HG03139 (cell line): ENCODE data around the gene PROK2.

Experiments used
- ATAC-seq: cut with Tn5 transposase; IDR thresholded peaks from one replicate; pipeline ENCODE4 v1.9.1; 2021; ENCODE audit not compliant: unreplicated experiment

Gene PROK2

DNA sequence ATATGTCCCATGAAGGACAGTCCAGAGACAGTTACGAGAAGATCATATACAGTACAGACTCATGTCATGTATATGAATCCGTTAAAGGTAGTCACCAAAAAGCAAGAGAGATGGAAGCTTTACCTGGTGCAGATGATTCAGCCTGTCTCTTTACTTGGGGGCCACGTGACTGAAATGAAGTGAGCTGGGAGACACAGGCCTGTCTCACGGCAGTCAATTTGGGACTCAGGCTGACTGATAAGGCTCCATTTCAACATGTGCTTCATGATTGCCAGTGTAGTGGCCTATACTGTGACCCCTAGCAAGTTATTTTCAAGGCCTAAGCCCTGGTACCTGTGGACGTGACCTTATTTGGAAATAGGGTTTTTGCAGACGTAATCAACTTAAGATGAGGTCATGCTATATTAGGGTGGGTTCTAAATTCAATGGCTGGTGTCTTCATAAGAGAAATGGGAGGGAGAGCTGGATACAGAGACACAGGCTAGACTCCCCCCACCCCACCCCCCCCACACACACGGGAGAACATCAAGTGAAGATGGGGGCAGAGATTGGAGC is 3.0 kb upstream of the PROK2 start:
- no peak for ATAC-seq

DNA sequence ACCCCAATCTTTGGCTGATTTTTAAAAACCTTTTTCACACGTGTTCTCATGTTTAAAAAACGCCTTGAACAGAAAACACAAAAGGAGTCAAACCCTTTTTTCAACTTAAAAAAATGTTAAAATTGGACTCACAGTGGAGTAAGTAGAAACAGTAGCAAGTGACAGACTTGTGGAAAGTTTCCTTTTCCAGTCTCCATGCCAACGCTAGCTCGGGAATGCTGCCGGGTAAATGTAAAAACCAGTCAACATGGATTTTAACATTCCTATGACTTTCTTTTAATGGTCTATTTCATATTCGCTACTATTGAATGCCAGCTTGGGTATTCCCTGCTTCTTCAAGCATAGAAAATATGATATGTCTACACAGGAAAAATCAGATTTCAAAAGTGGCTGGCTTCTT is 1.6 kb upstream of the PROK2 start:
- ATAC-seq = no peak

DNA sequence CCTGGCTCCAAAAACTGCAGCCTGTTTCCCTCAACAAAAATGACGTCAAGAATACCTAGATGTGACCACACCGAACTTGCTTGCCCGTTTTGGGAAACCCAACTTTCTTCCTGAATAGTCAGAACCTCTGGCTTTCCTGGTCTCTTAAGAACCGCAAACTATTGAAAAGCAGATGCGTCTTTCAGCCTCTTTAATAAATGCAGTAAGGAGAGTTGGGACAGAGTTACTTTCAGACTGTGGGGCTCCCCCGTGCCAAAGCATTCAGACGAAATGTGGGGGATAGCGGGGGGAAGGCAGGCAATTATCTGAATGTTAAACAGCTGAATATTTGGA is 1.2 kb upstream of the PROK2 start:
- ATAC-seq = no peak

DNA sequence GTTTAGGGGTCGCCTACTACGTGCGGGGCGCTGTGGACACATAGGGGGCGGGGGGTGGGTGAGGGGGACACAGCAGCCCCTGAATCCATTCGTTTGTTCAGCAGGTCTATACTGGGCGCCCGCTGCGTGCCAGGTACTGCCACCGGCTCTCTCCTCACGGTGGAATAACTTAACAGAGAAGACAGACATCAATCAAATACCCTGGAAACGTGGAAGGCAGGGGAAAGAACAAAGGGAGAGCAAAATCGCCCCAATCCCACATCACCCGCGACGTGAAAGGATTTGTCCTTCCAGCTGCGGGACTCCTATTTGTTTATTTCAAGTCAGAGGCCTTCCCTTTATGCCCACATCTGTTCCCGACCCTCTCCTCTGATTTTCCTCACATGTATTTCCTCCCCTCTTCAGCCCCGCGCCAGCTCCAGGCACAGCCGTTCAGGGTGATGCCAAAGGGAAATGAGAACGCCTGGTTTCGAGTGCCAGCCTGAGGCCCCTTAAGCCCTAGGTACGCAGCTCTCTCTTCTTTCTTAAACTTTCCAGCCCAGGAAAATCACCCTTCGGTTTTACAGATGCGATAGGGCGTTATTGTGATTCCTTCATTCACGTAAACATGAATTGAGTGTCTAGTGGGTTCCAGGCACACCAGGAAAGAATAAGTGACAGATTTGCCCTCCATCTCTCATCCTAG is 726 bp upstream of the PROK2 start:
- no peak for ATAC-seq

DNA sequence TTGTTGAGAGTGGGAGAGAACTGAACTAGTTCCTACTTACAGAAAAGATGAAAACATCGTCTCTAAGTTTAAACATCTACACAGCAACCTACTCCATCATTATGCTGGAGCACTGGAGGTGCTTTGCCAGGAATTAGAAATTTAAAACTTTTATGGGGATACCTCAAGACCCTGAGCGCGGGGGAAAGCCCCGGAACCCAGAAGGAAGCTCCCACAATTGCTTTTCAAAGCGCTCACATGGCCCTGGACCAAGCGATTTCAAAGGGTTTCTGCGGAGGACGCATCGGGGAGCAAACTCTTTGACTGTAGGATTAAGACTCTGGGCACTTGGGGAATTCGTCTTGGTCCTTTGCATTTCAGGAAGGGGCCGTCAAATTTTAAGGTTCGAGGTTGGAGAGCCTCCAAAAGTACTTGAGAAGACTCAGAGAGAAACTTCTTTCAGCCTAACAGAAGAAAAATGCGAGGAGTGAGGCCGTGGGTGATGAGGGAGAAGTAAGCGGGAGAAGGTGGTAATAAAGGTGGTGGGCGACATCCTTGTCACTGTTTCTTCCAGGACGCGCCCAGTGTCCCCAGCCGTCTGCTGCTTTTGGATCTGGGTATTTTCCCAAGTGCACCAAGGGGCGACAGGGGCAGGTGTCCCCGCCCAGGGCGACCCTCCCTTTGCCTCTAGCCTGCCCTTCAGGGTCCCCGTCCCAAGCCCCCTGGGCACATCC is 591 bp downstream of the PROK2 start:
- ATAC-seq = no peak

DNA sequence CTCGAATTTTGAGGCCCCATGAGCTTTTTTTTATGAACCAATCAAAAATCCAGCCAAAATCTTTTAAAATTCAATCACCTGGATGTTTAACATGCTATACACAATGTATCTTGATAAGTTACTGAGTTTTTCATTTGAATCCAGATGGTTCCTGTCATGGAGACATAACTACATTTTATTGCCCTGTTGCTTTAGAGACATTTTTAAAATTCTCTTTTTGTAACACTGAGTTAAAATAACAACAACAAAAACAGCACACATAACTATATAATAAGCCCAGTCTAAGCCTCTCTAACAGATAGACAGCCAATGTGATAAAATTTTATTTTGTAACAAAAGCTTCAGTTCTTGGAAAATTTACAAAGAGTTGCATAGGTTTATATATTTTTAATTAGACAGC is 1.8 kb downstream of the PROK2 start:
- no peak for ATAC-seq

DNA sequence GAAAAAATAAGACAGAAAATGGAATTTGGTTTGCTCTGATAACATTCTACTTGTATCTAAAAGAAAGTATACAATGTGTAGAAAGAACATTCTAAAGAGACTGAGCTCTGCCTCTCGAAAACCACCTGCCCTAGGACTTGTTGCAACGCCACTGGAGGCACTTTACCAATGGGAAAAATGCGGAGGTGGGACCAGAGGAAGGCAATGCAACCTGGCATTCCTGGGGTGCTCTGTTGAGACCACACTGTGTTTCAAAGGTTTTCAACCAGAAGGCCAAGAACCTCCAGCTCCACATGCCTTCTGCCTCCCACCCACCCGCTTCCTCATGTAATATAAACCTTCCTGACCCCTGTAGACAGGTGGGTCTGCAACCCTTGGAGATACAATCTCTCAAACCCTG is 4.5 kb downstream of the PROK2 start:
- ATAC-seq = no peak

DNA sequence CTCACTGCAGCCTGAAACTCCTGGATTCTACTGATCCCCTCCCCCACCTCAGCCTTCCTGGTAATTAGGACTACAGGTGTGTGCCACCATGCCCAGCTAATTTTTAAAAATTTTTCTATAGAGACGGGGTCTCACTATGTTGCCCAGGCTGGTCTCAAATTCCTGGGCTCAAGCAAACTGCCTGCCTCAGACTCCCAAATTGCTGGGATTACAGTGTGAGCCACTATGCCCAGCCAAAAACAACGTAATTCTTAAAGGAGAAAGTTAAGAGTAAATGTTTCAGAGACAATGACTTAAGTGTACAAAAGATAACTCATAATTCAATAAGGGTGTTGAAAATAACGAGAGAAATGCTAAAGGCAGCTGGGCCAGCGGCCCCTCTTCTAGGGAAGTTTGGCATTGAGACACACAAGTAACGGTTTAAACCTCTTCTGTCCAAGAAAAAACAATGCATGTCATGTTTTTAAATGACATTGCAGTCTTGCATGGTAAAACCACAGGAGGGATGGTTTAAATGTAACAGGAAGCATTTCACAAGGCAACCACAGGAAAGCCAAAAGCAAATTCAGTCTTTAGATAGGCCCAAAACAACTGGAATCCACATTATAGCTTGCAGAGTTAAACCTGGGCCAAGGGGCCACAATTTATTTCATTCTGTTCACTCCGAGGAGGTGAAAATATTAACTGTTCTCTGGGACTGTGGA is 5.1 kb downstream of the PROK2 start:
- no peak for ATAC-seq

DNA sequence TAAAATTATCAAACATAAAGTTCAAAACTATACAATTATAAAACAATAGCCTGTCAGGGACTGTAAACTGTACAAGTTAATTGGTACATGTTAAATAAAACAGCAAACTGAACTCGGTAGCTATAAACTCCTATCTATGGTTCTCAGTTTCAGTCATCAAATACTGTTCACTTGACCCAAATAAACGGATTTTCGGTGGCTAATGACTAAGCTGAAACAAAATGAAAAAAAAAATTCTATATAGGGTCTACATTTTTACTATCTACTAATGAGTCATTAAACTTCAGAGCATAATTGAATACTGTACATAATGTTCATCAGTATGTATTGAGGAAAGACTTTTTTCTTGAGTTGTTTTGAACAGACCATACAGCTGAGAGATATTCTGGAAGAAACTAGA is 6.6 kb downstream of the PROK2 start:
- no peak for ATAC-seq

DNA sequence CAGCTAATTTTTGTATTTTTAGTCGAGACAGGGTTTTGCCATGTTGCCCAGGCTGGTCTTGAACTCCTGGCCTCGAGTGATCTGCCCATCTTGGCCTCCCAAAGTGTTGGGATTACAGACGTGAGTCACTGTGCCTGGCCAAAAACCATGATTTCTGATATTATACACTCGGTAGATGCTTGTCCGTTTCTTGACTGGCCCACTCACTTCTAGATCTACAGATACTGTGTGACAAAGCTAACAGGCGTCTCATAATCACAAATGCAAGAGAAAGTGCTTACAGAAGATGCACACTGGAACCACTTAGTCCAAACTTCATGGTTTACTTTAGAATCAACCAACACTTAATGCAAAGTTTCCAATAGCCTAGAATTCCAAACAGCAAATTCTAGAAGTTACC is 8.4 kb downstream of the PROK2 start:
- ATAC-seq = no peak

DNA sequence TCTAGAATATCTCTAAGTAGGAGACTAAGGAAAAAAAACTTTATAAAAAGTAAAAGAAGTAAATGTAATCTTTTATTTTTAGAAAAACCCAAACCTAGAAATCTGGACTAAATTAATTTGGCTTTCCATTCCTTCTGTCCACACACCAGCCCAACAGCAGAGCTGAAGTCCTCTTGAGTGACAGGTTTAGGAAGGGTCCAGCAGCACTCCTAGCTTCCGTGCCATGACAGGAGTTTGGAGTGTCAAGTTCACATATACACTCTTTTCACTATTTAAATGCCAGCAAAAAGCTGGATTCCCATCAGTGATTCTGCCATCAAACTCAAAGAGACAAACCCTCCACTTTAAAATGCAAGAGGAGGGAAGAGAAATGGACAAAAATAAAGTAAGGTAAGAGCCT is 13.1 kb downstream of the PROK2 start:
- ATAC-seq = no peak

DNA sequence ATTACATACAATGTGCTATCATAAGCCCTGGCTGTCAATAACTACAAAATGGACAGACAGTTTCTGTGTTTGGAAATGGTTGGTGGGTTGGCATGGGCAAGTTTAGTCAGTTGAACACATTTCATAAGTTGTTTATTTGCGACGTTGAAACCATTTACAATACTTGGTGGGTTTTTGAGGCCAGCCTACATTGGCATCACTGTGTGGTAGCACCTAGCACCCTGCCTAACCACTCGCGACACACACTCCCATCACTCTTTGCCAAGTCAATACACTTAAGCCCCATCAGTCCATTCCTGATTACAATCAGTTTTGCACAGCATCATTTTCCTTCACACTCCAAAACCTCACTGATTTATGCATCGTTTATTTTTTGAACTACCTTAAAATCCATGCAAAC is 13.8 kb downstream of the PROK2 start:
- no peak for ATAC-seq

DNA sequence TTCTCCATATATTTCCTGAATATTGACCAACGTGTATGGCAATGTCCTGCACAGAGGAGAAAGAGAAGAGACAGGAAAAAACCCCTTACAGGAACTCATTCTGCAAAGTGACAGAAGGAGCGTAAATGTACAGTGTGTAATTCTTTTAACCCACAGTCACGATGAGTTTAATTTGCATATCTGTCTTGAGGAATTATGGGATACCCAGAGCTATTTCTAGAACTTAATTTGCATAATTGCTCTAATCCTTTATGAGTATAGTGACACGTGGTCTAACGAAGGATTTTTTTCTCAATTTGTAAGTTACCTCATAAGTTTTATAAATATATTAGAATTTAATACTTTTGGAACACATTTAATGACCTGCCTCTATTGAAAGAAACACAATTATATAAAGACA is 21.5 kb downstream of the PROK2 start:
- no peak for ATAC-seq

DNA sequence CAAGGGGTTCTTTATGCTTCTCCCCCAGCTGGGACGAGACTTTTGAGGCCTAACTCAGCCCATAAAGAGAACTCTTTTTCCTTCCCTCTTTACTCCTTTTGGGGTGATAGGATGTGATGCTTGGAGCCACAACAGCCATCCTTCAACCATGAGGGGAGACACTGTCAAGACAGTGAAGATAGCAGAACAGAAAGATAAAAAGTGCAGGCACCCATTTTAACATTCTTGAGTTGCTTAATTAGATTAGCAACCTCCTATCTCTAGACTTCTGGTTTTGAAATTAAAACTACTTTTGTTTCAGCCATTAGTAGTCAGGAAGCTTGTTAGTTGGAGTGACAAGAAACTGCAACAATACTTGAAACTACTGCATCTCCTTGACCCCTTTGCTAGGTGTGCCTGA is 24.8 kb downstream of the PROK2 start:
- no peak for ATAC-seq

DNA sequence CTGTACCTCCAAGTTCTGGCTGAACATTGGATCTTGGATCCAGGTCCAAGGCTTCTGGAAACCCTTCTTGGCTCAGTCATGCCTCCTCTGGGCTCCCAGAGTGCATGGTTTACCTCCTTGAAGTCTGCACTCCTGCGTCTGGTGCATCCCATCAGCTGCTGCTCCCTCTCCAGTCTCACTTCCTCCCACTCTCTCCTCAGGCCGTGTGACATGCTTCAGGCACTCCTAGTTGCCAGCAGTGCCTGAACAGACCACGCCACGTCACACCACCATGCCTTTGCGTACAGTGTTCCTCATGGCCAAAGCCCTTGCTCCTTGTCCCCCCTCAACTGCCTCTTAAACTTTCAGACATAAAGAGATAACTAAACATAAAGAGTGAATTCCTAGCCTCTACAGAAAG is 25.5 kb downstream of the PROK2 start:
- no peak for ATAC-seq

DNA sequence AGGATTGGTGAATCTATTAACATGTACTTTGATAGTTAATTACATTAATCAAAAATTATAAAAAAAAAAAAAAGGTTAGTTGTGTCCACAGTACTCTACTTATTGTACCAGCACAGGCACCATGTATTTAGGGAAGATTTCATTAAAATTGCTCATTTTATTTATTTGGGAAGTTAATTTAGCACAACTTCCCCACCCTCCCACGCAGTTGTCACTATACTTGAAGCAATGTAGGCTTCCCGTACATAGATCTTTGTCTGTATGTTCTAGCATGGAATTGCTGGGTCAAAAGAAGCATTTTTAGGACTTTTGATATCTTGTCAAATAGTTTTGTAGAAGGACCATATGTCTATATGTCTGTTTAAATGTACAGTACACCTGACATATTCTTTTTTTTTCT is 26.9 kb downstream of the PROK2 start:
- no peak for ATAC-seq

DNA sequence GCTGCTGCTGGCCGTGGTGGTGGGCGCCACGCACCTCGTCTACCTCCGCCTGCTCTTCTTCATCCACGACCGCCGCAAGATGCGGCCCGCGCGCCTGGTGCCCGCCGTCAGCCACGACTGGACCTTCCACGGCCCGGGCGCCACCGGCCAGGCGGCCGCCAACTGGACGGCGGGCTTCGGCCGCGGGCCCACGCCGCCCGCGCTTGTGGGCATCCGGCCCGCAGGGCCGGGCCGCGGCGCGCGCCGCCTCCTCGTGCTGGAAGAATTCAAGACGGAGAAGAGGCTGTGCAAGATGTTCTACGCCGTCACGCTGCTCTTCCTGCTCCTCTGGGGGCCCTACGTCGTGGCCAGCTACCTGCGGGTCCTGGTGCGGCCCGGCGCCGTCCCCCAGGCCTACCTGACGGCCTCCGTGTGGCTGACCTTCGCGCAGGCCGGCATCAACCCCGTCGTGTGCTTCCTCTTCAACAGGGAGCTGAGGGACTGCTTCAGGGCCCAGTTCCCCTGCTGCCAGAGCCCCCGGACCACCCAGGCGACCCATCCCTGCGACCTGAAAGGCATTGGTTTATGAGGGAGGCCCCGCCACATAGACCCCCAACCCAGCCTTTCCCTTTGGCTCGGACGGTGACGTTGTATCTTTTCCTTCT is 30.2 kb downstream of the PROK2 start:
- no peak for ATAC-seq

DNA sequence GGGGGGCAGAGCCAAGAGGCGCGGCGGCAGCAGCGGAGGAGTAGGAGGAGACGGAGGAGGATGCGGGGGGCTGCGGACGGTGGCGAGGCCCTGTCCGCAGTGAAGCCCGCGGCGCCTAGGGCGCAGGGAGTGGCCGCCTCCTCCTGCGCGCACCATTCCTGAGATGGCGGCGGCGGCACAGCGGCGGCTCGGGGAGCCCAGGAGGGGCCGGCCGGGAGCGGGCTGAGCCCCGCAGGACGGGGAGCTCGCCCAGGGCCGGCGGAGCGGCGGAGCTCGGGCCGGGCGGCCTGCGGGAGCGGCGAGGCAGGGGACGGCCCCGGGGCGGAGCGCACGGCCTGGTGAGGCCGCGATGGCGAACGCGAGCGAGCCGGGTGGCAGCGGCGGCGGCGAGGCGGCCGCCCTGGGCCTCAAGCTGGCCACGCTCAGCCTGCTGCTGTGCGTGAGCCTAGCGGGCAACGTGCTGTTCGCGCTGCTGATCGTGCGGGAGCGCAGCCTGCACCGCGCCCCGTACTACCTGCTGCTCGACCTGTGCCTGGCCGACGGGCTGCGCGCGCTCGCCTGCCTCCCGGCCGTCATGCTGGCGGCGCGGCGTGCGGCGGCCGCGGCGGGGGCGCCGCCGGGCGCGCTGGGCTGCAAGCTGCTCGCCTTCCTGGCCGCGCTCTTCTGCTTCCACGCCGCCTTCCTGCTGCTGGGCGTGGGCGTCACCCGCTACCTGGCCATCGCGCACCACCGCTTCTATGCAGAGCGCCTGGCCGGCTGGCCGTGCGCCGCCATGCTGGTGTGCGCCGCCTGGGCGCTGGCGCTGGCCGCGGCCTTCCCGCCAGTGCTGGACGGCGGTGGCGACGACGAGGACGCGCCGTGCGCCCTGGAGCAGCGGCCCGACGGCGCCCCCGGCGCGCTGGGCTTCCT is 31.0 kb downstream of the PROK2 start, which contains the start of gene GPR27:
GPR27 (plus strand) TSS at position 155 of the 909 bp plus-strand sequence; CDS start at position 350, 195 bp downstream.
- no peak for ATAC-seq

DNA sequence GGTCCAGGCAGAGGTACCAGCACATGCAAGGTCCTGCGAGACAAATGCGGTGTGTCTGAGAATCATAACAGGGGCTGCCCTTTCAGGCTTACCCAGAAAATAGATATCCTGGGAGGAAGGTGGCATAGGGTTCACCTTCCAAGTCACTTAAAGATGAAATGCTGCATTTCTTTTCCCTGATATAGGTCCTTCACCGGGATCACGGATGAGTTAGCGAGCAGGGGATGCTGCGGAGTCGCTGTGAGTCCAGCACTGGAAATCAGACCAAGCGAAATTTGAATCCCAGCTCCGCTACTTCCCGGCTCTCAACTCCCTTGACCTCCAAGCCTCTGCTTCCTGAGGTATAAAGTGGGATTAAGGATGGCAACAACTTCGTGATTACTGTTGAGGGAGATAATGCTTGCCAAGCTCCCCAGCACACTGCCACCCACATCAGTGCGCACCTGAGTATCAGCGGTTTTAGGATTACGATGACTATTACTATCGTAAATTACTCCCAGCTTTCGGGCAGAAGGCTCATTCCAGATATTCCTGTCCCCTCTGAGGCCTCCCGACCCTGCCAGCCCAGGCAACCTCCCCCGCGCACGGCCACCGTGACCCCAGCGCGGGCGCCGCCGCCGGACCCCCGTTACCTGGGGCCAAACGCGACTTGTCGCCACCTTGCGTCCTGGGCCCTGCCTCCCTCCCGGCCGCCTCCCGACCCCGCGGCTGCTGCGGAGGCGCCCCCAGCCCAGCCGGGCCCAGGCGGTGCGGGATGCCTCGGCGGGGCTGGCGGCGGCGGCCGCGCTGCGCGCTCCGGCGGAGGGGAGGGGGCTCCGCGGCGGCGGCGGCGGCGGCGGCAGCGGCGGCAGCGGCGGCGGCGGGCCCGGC is 31.9 kb downstream of the PROK2 start:
- no peak for ATAC-seq

DNA sequence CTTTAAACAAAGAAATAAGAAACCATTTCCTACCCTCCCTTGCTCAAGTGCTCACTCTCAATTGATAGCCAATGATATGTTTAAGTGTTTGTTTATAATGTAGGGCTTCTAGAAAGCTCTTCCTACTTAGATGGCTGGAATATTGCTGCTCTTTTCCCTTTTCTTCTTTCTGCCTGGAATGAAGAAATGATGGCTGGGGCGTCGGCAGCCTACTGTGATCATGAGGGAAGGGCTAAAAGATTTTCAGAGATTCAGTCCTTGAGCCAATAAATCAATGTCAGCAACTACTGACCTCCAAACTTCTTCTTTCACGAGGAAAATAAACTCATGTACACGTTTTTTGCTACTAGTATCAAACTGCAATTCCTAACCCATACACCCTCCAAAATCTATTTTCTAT is 33.3 kb downstream of the PROK2 start:
- no peak for ATAC-seq
